Caco-2 (cell line): Measurements from ENCODE around the gene KRTAP29-1. TPM values are rescaled to one million over a fixed set of nuclear protein-coding genes. Genes with fewer than 3 reads are reported as not detected.

Experiments used
- BruUV-seq: library from RNA; stranded (reverse); fragments of 400-500 nt; replicated peaks from 2 replicates; lab custom pipeline; 2021; lab: Mats Ljungman, UMichigan
- CTCF ChIA-PET: fragments of 300-600 bp; sonication (Branson Sonifier 250); formaldehyde crosslinking; loops from one replicate; lab custom pipeline; 2022; ENCODE audit warnings: antibody characterized with exemption; lab: Charles Lee
- POLR2A ChIA-PET: fragments of 300-600 bp; sonication (Branson Sonifier 250); formaldehyde crosslinking; loops from one replicate; lab custom pipeline; 2022; ENCODE audit warnings: antibody characterized with exemption; lab: Charles Lee
- DNase-seq, 2 experiments: peaks; one replicate each; pipeline versions ENCODE4 v3.0.0 to v3.0.0-alpha.2; 2020 to 2022
- H3K27me3 ChIP-seq: replicated peaks from 2 replicates; pipeline ENCODE4 v1.6.0; 2011; ENCODE audit warnings: low read length; ENCODE audit not compliant: control insufficient read depth, insufficient read depth
- H3K36me3 ChIP-seq: 2 replicates; pipeline ENCODE4 v1.5.1; 2011; ENCODE audit warnings: low read length; ENCODE audit not compliant: control insufficient read depth, insufficient read depth
- H3K4me1 ChIP-seq: fragments of 250-450 bp; sonication (Bioruptor Pico); 2 replicates; pipeline ENCODE4 v1.5.1; 2020; ENCODE audit warnings: mild to moderate bottlenecking
- H3K4me3 ChIP-seq: 2 replicates; pipeline ENCODE4 v1.5.1; 2011; ENCODE audit warnings: low read depth, mild to moderate bottlenecking, control low read depth, low read length
- H3K9me3 ChIP-seq: fragments of 250-450 bp; sonication (Bioruptor Pico); 2 replicates; pipeline ENCODE4 v1.5.1; 2020; ENCODE audit warnings: mild to moderate bottlenecking, moderate library complexity
- H3K27ac Mint-ChIP-seq: one replicate; pipeline ENCODE4 v1.8.0; 2022; ENCODE audit warnings: mixed read lengths; ENCODE audit not compliant: unreplicated experiment
- H3K27me3 Mint-ChIP-seq: one replicate; pipeline ENCODE4 v1.8.0; 2022; ENCODE audit warnings: mixed read lengths; ENCODE audit not compliant: insufficient read depth, unreplicated experiment
- H3K36me3 Mint-ChIP-seq: one replicate; pipeline ENCODE4 v1.8.0; 2022; ENCODE audit warnings: mild to moderate bottlenecking, mixed read lengths; ENCODE audit not compliant: insufficient read depth, unreplicated experiment
- H3K4me1 Mint-ChIP-seq: one replicate; pipeline ENCODE4 v1.8.0; 2022; ENCODE audit warnings: low read depth, mixed read lengths; ENCODE audit not compliant: unreplicated experiment
- H3K4me3 Mint-ChIP-seq: one replicate; pipeline ENCODE4 v1.8.0; 2022; ENCODE audit warnings: mild to moderate bottlenecking, moderate library complexity, mixed read lengths; ENCODE audit not compliant: unreplicated experiment
- H3K9me3 Mint-ChIP-seq: one replicate; pipeline ENCODE4 v1.8.0; 2022; ENCODE audit warnings: mixed read lengths; ENCODE audit not compliant: unreplicated experiment
- intact Hi-C: fragments of 100-400 bp; cut with micrococcal nuclease; formaldehyde crosslinking; loops from one replicate; pipeline ENCODE4 v1.10.0; 2022; ENCODE audit not compliant: unreplicated experiment
- total RNA-seq: library from RNA; stranded (reverse); gene quantifications from 2 replicates; pipeline ENCODE4 v1.2.3, GENCODE V29; 2022
- TF ChIP-seq, protein P1 (sequence below), 2 experiments: fragments of 200-600 bp in 1 of 2; IDR thresholded peaks; 1 replicate in 1 of 2; 2 replicates in 1 of 2; pipeline versions ENCODE4 v1.5.1 to v1.8.0; 2011 to 2022; ENCODE audit warnings: antibody characterized with exemption in 1 of 2, control low read depth in 1 of 2, inconsistent platforms in 1 of 2, low read depth in 1 of 2, low read length in 1 of 2, mild to moderate bottlenecking in 1 of 2, moderate library complexity in 1 of 2; ENCODE audit not compliant: insufficient read depth in 1 of 2, severe bottlenecking in 1 of 2, unreplicated experiment in 1 of 2

Gene KRTAP29-1
- total RNA-seq, 1 experiment from 2014 or later, result not detected

DNA sequence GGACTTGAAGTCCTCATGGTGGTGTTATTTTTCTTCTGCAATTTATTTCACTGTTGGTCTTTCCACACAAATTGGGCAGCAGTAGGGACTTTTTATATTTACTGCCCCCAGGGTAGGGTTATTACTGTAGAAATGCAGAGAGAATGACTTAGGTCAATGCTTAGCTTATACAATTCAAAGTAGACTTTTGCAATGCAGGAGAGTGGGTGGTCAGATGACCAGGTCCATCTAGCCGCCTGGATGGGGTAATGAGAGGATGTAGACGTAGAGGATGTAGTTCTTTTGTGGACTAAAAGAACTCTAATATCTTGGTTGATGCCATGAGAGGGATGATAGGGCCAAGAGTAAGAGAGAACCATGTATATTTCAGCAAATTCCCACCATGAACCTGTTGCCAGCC is 15.6 kb upstream of the KRTAP29-1 start:
- H3K27me3 Mint-ChIP-seq, result no peaks in the 10 kb centered on the region
- no peak overlapping the region for H3K4me3 ChIP-seq
- BruUV-seq, result no TSS peak
- TF ChIP-seq, protein P1, sequence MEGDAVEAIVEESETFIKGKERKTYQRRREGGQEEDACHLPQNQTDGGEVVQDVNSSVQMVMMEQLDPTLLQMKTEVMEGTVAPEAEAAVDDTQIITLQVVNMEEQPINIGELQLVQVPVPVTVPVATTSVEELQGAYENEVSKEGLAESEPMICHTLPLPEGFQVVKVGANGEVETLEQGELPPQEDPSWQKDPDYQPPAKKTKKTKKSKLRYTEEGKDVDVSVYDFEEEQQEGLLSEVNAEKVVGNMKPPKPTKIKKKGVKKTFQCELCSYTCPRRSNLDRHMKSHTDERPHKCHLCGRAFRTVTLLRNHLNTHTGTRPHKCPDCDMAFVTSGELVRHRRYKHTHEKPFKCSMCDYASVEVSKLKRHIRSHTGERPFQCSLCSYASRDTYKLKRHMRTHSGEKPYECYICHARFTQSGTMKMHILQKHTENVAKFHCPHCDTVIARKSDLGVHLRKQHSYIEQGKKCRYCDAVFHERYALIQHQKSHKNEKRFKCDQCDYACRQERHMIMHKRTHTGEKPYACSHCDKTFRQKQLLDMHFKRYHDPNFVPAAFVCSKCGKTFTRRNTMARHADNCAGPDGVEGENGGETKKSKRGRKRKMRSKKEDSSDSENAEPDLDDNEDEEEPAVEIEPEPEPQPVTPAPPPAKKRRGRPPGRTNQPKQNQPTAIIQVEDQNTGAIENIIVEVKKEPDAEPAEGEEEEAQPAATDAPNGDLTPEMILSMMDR (IDR thresholded peaks at IDR 0.05; ENCODE audit: insufficient read depth in 1 of 2, low read depth in 1 of 2, low read length in 1 of 2, severe bottlenecking in 1 of 2, unreplicated experiment in 1 of 2), result no peak
- peaks cover 22% of the 10 kb centered on the region for H3K9me3 Mint-ChIP-seq
- H3K36me3 ChIP-seq, result no peaks in the 10 kb centered on the region
- ChIA-PET CTCF (no interaction called here), POLR2A (no interaction called here)
- intact Hi-C loops, result no loop called here
- H3K4me1 ChIP-seq, result peaks cover 4% of the 10 kb centered on the region; the same call in 1 of the 2 replicates
- no peak overlapping the region for H3K27ac Mint-ChIP-seq
- H3K4me1 Mint-ChIP-seq, result peaks cover 10% of the 10 kb centered on the region
- no peak overlapping the region for H3K4me3 Mint-ChIP-seq
- no peaks in the 10 kb centered on the region for H3K27me3 ChIP-seq
- H3K36me3 Mint-ChIP-seq, result no peaks in the 10 kb centered on the region
- DNase-seq, result no peak
- peaks cover 13% of the 10 kb centered on the region for H3K9me3 ChIP-seq

DNA sequence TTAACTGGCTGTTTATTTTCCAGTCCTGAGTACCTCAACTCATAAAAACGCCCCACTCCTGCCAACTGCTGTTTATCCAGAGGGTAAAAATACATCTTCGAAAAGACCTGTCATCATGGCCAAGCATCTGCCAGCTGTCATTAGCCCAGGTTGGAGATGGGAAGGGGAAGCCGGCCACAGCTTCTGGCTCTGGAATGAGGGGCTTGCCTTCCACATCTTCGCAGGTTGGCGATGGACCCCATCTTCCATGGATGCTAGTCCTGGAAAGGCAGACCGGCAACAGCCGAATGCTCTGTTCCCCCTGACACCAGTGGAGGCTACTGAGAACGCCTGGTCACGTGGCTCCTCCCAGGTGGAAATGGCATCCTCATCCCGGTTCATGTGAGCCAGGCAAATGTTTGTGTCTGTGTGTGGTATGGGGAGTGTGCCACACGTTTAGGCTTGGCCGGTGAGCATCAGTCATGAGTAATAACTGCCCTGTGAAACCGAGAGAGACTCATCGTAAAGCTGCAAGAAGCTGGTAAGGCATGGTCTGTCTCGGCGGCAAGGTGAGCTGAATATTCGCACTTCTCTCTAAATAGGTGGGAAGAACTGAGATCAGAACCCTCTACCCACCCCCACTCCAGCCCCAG is 13.3 kb upstream of the KRTAP29-1 start:
- no peaks in the 10 kb centered on the region for H3K36me3 Mint-ChIP-seq
- H3K27me3 Mint-ChIP-seq, result no peaks in the 10 kb centered on the region
- no peak for DNase-seq
- TF ChIP-seq, protein P1 (IDR thresholded peaks at IDR 0.05; ENCODE audit: insufficient read depth in 1 of 2, low read depth in 1 of 2, low read length in 1 of 2, severe bottlenecking in 1 of 2, unreplicated experiment in 1 of 2), result no peak
- H3K36me3 ChIP-seq, result no peaks in the 10 kb centered on the region
- H3K9me3 Mint-ChIP-seq, result peaks cover 20% of the 10 kb centered on the region
- intact Hi-C loops, result no loop called here
- no peak overlapping the region for H3K4me3 ChIP-seq
- POLR2A ChIA-PET, result no interaction called here
- H3K9me3 ChIP-seq, result peaks cover 13% of the 10 kb centered on the region
- H3K4me1 ChIP-seq, result no peaks in the 10 kb centered on the region
- no peaks in the 10 kb centered on the region for H3K27me3 ChIP-seq
- H3K4me1 Mint-ChIP-seq, result no peaks in the 10 kb centered on the region
- no TSS peak for BruUV-seq
- H3K4me3 Mint-ChIP-seq, result no peak overlapping the region
- CTCF ChIA-PET, result interaction anchor here (0.6 kb wide), 1 partner anchor 26 kb away, joined by 3 read pairs; no protein-coding TSS in a partner anchor
- no peak overlapping the region for H3K27ac Mint-ChIP-seq

DNA sequence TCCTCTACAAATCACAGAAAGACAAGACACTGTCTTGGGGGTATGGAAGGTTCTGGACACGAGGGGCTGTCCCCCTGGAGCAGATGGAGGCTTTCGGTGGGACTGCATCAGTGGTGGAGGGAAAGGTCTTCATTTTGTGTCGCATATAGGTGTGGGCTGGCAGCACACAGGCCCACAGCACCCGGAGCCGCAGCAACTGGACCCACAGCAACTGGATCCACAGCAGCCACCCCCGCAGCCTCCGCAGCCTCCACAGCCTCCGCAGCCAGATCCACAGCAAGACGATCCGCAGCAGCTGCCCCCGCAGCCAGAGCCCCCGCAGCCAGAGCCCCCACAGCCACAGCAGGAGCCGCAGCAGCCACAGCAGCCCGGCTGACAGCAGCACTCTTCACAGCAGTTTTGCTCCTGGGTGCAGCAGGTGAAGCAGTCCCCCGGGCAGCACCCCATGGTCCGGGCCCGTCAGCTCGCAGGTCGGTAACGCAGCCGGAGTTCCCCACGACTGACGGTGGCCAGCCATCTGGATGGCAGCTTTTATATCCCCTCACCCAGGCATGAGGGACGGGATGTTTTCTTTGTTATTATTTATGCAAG is 12.6 kb upstream of the KRTAP29-1 start, which contains the start of gene KRTAP17-1:
KRTAP17-1 (minus strand) TSS at position 507 of the 591 bp plus-strand sequence; CDS start at position 447, 60 bp downstream.
- no TSS peak for BruUV-seq
- CTCF ChIA-PET, result interaction anchor here (0.5 kb wide), 1 partner anchor 416 kb away, joined by 3 read pairs; no protein-coding TSS in a partner anchor

More for the DNA sequence above, 12.6 kb upstream of the KRTAP29-1 start, which contains the start of gene KRTAP17-1:
- Histone ChIP-seq H3K4me1 (no peaks in the 10 kb centered on the region), H3K36me3 (no peaks in the 10 kb centered on the region), H3K9me3 (peaks cover 13% of the 10 kb centered on the region), H3K4me3 (no peak within 1 kb of the TSS), H3K27me3 (no peaks in the 10 kb centered on the region)
- TF ChIP-seq, protein P1 (IDR thresholded peaks at IDR 0.05; ENCODE audit: insufficient read depth in 1 of 2, low read depth in 1 of 2, low read length in 1 of 2, severe bottlenecking in 1 of 2, unreplicated experiment in 1 of 2), result no peak
- Mint-ChIP-seq H3K27ac (no peak within 1 kb of the TSS), H3K9me3 (peaks cover 14% of the 10 kb centered on the region), H3K4me1 (no peaks in the 10 kb centered on the region), H3K4me3 (no peak within 1 kb of the TSS), H3K27me3 (no peaks in the 10 kb centered on the region), H3K36me3 (no peaks in the 10 kb centered on the region)
- no peak for DNase-seq
- intact Hi-C loops, result no loop called here
- POLR2A ChIA-PET, result no interaction called here
